HepG2 (cell line): ENCODE measurements around the gene LITAF. TPM values are rescaled to one million over a fixed set of nuclear protein-coding genes. Genes with fewer than 3 reads are reported as not detected.

Experiments used
- SAP130 ChIP-seq: IDR thresholded peaks from 2 replicates; pipeline ENCODE4 v1.6.1; 2016; ENCODE audit warnings: low read depth
- SP4 ChIP-seq: sonication (generic); formaldehyde crosslinking; IDR thresholded peaks from 2 replicates; pipeline ENCODE4 v1.8.1; 2023; ENCODE audit warnings: mild to moderate bottlenecking, missing genetic modification reagents
- TBX2 ChIP-seq: sonication (generic); formaldehyde crosslinking; IDR thresholded peaks from 2 replicates; pipeline ENCODE4 v1.5.0; 2020; ENCODE audit warnings: missing genetic modification reagents, mild to moderate bottlenecking, borderline replicate concordance
- WIZ ChIP-seq: sonication (generic); formaldehyde crosslinking; IDR thresholded peaks from 2 replicates; pipeline ENCODE4 v1.5.1; 2020; ENCODE audit warnings: mild to moderate bottlenecking, missing genetic modification reagents
- XRCC5 ChIP-seq: fragments of 200-400 bp; formaldehyde crosslinking; optimal IDR thresholded peaks from 2 replicates; pipeline ENCODE3; 2017; ENCODE audit warnings: mild to moderate bottlenecking, low read length
- ZNF225 ChIP-seq: sonication (generic); formaldehyde crosslinking; IDR thresholded peaks from 2 replicates; pipeline ENCODE4 v1.4.0; 2020; ENCODE audit warnings: mild to moderate bottlenecking, missing genetic modification reagents
- ZNF24 ChIP-seq: fragments of 450-650 bp; IDR thresholded peaks from 2 replicates; pipeline ENCODE4 v1.6.1; 2017; ENCODE audit warnings: antibody characterized with exemption, mild to moderate bottlenecking
- ZNF343 ChIP-seq: sonication (generic); formaldehyde crosslinking; IDR thresholded peaks from 2 replicates; pipeline ENCODE4 v1.4.0; 2020; ENCODE audit warnings: mild to moderate bottlenecking, missing genetic modification reagents
- ZNF432 ChIP-seq: sonication (generic); formaldehyde crosslinking; IDR thresholded peaks from 2 replicates; pipeline ENCODE4 v1.5.0; 2020; ENCODE audit warnings: missing genetic modification reagents, mild to moderate bottlenecking, borderline replicate concordance
- ZNF761 ChIP-seq: sonication (generic); formaldehyde crosslinking; conservative IDR thresholded peaks from 2 replicates; pipeline ENCODE4 v1.4.0; 2020; ENCODE audit warnings: mild to moderate bottlenecking, missing genetic modification reagents
- polyA plus RNA-seq, 8 experiments: library from polyadenylated mRNA; depleted of rRNA in 3 of 8; stranded (reverse) in 7 of 8; unstranded in 1 of 8; fragments of >200 nt; fragmentation: Illumina TruSeq in 4 of 8; extraction: Trizol in 4 of 8; gene quantifications; 2 replicates each; pipeline versions ENCODE4 v1.2.1 to v1.2.3, GENCODE V29; 2011 to 2016; ENCODE audit warnings: low read depth in 4 of 8, missing spikeins in 1 of 8, mixed read lengths in 1 of 8; ENCODE audit not compliant: insufficient read depth in 1 of 8
- total RNA-seq, 5 experiments: library from RNA; depleted of rRNA; stranded (reverse); fragments of >200 nt; fragmentation: Illumina TruSeq; extraction: Trizol; gene quantifications; 2 replicates each; pipeline ENCODE4 v1.2.3, GENCODE V29; 2016; ENCODE audit warnings: low read depth in 1 of 5
- TF ChIP-seq, protein P1 (sequence below): sonication (generic); formaldehyde crosslinking; IDR thresholded peaks from 2 replicates; pipeline ENCODE4 v1.8.1; 2022; ENCODE audit warnings: mild to moderate bottlenecking, missing genetic modification reagents
- TF ChIP-seq, protein P2 (sequence below): sonication (generic); formaldehyde crosslinking; IDR thresholded peaks from 2 replicates; pipeline ENCODE4 v1.4.0; 2020; ENCODE audit warnings: missing genetic modification reagents
- TF ChIP-seq, protein P3 (sequence below): sonication (generic); formaldehyde crosslinking; IDR thresholded peaks from 2 replicates; pipeline ENCODE4 v1.4.0; 2020; ENCODE audit warnings: mild to moderate bottlenecking, missing genetic modification reagents, borderline replicate concordance
- TF ChIP-seq, protein P4 (sequence below): sonication (generic); formaldehyde crosslinking; IDR thresholded peaks from 2 replicates; pipeline ENCODE4 v1.4.0; 2020; ENCODE audit warnings: missing genetic modification reagents
- TF ChIP-seq, protein P5 (sequence below): sonication (generic); IDR thresholded peaks from 2 replicates; pipeline ENCODE4 v1.6.1; 2016; ENCODE audit warnings: low read depth, borderline replicate concordance
- TF ChIP-seq, protein P6 (sequence below): sonication (generic); formaldehyde crosslinking; IDR thresholded peaks from 2 replicates; pipeline ENCODE4 v1.9.0; 2021; ENCODE audit warnings: missing genetic modification reagents, mild to moderate bottlenecking, borderline replicate concordance
- TF ChIP-seq, protein P7 (sequence below): sonication (generic); formaldehyde crosslinking; conservative IDR thresholded peaks from 2 replicates; pipeline ENCODE4 v1.4.0; 2020; ENCODE audit warnings: missing genetic modification reagents

The LITAF gene
- total and polyA plus RNA-seq, 2 of the 13 experiments (the other 11 are each of a cell fraction or from before 2014, with no cell fraction given) = 80.1 to 141 TPM

DNA sequence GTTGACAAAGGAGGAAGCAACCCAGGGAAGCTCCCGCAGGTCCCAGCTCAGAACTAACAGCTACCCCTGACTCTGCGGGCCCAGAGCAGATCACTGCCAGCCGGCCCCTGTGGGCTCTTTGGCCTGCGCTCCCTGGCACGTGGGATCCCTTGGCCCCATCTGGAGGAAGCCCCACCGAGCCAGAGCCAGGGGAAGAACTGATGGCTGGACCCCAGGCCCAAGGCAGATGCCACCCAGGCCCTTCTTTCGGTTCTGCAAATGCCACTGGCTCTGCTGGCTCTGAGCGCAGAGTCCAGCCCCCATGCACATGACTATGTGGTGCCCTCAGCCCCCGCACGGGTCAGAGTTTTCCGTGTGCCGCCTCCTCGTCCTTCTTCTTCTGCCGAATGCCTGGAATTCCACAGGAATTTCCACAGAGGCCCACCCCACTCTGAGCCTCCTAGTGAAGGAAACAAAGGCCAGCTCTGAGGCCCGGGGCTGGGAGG is 45.8 kb upstream of the LITAF start (continued):
- TF ChIP-seq, protein P1, sequence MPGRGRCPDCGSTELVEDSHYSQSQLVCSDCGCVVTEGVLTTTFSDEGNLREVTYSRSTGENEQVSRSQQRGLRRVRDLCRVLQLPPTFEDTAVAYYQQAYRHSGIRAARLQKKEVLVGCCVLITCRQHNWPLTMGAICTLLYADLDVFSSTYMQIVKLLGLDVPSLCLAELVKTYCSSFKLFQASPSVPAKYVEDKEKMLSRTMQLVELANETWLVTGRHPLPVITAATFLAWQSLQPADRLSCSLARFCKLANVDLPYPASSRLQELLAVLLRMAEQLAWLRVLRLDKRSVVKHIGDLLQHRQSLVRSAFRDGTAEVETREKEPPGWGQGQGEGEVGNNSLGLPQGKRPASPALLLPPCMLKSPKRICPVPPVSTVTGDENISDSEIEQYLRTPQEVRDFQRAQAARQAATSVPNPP (CRISPR knock-in tag) = no peak
- TF ChIP-seq ZNF225 (CRISPR knock-in tag) (no peak; the same call in 1 of the 2 replicates), ZNF761 (CRISPR knock-in tag) (no peak), ZNF432 (CRISPR knock-in tag) (no peak), WIZ (CRISPR knock-in tag) (no peak), ZNF24 (no peak), SAP130 (CRISPR knock-in tag) (peak; percentile 29; the same call in 1 of the 2 replicates), ZNF343 (CRISPR knock-in tag) (no peak; the same call in 1 of the 2 replicates), TBX2 (CRISPR knock-in tag) (peak; percentile 72; the same call in 1 of the 2 replicates), SP4 (CRISPR knock-in tag) (0 out of 2 replicates have a peak, but pooled peaks have one; percentile 38), XRCC5 (peak; percentile 82)
- TF ChIP-seq, protein P2, sequence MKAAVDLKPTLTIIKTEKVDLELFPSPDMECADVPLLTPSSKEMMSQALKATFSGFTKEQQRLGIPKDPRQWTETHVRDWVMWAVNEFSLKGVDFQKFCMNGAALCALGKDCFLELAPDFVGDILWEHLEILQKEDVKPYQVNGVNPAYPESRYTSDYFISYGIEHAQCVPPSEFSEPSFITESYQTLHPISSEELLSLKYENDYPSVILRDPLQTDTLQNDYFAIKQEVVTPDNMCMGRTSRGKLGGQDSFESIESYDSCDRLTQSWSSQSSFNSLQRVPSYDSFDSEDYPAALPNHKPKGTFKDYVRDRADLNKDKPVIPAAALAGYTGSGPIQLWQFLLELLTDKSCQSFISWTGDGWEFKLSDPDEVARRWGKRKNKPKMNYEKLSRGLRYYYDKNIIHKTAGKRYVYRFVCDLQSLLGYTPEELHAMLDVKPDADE = no peak
- TF ChIP-seq, protein P3, sequence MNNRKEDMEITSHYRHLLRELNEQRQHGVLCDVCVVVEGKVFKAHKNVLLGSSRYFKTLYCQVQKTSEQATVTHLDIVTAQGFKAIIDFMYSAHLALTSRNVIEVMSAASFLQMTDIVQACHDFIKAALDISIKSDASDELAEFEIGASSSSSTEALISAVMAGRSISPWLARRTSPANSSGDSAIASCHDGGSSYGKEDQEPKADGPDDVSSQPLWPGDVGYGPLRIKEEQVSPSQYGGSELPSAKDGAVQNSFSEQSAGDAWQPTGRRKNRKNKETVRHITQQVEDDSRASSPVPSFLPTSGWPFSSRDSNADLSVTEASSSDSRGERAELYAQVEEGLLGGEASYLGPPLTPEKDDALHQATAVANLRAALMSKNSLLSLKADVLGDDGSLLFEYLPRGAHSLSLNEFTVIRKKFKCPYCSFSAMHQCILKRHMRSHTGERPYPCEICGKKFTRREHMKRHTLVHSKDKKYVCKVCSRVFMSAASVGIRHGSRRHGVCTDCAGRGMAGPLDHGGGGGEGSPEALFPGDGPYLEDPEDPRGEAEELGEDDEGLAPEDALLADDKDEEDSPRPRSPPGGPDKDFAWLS = no peak
- TF ChIP-seq, protein P4, sequence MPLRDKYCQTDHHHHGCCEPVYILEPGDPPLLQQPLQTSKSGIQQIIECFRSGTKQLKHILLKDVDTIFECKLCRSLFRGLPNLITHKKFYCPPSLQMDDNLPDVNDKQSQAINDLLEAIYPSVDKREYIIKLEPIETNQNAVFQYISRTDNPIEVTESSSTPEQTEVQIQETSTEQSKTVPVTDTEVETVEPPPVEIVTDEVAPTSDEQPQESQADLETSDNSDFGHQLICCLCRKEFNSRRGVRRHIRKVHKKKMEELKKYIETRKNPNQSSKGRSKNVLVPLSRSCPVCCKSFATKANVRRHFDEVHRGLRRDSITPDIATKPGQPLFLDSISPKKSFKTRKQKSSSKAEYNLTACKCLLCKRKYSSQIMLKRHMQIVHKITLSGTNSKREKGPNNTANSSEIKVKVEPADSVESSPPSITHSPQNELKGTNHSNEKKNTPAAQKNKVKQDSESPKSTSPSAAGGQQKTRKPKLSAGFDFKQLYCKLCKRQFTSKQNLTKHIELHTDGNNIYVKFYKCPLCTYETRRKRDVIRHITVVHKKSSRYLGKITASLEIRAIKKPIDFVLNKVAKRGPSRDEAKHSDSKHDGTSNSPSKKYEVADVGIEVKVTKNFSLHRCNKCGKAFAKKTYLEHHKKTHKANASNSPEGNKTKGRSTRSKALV (CRISPR knock-in tag) = no peak
- TF ChIP-seq, protein P5, sequence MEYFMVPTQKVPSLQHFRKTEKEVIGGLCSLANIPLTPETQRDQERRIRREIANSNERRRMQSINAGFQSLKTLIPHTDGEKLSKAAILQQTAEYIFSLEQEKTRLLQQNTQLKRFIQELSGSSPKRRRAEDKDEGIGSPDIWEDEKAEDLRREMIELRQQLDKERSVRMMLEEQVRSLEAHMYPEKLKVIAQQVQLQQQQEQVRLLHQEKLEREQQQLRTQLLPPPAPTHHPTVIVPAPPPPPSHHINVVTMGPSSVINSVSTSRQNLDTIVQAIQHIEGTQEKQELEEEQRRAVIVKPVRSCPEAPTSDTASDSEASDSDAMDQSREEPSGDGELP = no peak
- TF ChIP-seq, protein P6, sequence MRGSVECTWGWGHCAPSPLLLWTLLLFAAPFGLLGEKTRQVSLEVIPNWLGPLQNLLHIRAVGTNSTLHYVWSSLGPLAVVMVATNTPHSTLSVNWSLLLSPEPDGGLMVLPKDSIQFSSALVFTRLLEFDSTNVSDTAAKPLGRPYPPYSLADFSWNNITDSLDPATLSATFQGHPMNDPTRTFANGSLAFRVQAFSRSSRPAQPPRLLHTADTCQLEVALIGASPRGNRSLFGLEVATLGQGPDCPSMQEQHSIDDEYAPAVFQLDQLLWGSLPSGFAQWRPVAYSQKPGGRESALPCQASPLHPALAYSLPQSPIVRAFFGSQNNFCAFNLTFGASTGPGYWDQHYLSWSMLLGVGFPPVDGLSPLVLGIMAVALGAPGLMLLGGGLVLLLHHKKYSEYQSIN (CRISPR knock-in tag) = no peak
- TF ChIP-seq, protein P7, sequence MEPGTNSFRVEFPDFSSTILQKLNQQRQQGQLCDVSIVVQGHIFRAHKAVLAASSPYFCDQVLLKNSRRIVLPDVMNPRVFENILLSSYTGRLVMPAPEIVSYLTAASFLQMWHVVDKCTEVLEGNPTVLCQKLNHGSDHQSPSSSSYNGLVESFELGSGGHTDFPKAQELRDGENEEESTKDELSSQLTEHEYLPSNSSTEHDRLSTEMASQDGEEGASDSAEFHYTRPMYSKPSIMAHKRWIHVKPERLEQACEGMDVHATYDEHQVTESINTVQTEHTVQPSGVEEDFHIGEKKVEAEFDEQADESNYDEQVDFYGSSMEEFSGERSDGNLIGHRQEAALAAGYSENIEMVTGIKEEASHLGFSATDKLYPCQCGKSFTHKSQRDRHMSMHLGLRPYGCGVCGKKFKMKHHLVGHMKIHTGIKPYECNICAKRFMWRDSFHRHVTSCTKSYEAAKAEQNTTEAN = no peak
